ENCODE results near the gene FOXO3.

The FOXO3 gene

DNA sequence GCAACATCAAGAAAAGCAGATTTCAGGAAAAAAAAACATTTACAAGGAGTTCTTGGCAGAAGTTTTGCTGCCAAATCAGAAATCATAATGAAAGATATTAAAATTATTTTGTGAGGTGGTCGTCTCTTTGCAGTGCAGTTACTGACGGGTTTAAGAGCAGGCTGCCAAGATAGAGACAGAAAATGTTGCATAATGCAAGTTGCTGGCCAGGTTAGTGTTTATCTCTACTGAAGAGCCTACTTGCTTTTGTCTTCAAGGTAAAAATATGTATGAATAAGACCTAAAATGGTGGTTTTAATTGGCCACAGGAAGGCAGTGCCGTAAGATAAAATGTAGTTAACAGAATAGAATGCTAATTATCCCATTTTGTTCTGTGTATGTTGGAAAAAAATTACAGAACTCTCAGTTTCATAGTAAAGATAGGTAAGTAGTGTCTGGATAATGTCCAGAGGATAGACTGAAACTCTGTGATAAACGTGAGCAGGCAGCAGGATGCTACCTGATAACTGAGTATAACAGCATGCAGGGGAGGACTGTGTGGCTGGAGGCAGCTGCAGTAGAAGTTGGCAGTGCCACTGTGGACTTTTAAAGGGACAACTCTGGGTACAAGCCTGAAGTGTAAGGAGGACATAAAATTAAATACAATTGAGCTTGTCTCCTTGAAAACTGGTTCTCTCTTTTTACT, 13.9 kb downstream of the FOXO3 start:
- no peak for DNase-seq

- no peak for DNase-seq
Measured at GRCh38 chr6:108575905-108576494, 15.3 kb downstream of the FOXO3 start.

- DNase-seq = no peak
Measured at GRCh38 chr6:108576709-108577108, 16.0 kb downstream of the FOXO3 start.

- DNase-seq = no peak
Measured at GRCh38 chr6:108578166-108578565, 17.4 kb downstream of the FOXO3 start.

GRCh38 chr6:108578595-108579327, 18.0 kb downstream of the FOXO3 start:
- no peak for DNase-seq

DNA sequence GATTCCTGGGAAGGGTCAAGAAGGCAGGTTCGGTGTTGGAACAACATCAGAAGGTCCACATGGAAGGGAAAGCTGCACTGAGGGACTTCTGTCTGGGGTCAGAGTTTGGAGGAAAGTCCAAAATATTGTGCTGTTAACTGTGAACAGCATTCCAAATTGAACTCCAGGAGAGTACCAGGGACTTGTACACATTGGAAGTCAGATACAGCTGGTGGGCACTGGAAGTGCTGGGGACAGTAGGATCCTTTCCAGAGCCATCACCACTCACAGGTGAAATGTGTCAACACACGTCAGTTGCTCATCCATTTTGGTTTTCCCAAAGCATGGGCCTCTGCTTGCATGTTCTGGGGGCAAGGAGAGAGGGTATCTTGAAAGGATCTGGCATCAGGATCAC, 18.6 kb downstream of the FOXO3 start:
- no peak for DNase-seq

DNA sequence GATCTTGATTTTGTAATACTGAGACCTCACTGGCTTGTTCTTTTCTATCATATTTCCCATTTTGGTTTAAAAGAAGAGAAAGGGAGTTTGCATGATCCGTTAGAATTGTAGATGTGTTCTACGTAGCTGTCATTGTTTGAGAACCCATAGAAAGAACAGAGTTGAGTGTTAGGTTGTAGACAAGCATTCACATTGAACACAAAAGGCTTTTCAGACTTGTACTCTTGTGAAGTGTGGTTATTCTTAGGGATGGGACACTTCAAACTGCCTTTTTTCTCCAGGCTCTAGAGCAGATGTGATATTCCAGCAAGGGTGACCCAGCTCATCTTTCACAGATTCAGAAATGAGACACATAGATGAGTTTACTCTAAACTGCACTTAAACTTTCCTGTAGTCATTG, 19.9 kb downstream of the FOXO3 start:
- no peak for DNase-seq

DNA sequence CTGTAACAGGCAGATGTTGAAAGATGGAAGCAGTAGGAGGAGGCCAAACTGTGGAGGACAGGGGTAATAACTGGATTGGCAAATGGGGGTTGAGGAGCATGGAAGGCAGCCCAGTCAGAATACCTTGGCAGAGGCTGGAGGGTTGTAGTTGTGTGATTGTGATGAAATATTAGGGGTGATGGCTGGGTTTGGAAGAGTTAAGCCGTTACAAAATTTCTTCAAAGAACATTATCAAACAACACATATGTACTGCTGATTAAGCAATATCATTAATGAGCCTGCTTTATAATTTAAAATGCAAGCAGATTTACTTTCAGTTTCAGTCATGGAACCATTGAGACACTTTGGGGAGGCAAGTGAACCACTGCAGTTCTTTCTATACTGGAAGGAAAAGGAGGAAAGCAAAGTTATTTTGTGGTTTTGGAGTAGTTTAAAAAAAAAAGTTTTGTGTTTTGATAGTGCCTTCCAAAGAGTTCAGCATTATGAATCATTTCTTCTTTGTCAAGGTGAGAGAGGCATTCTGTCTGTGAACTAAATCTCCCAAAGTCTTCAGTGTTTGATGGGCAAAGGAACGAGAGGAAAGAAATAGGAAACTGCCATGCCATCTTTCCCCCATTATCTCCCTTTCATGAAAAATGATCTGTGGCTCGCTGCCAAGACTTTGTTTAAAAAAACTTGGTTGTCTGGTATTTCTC, 20.7 kb downstream of the FOXO3 start:
- DNase-seq = no peak

DNA sequence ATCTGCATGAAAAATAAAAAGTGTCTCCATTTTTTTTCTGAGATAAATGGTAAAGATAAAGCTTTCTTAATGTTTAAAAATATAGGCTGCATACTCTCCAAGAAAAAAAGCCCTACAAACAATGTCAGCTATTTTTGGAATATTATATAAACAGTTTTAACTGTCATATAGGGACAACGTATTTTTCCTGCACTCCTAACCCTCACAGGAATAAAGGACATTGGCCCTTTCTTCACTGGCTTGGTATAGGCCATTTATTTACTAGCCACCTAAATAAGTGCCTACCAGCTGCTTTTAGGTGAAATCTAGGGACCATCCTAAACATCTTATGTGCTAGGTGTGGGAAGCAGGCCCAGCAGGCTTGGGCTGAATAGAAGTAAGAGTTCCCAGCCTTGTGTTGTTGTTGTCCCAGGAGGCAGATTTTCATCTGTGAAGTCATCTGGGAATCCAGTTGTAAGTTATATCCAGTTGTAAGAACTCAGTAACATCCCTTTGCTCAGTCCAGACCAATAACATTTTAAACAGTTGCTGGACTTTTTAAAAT, 21.3 kb downstream of the FOXO3 start:
- no peak for DNase-seq

DNA sequence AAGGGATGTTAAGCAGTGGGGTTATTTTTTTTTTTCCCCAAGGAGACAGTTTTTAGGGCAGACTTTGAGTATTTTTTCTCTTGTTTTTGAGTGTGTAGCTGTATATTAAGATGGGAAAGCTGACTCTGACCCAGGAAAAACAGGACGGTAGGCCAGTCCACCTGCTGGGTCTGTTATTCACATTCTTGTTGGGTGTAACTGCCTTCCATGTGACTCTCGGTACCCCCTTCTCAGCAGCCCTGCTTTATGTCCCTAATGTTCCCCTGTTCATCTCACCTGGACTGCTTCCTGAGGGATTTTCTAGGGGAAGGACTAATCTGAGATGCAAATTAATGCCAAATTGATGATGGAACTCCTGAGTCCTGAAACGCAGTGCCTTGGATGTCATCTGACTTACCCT, 21.9 kb downstream of the FOXO3 start:
- no peak for DNase-seq

- DNase-seq = no peak
Measured at GRCh38 chr6:108584323-108584722, 23.6 kb downstream of the FOXO3 start.

GRCh38 chr6:108585359-108585758, 24.6 kb downstream of the FOXO3 start:
- DNase-seq = no peak

DNA sequence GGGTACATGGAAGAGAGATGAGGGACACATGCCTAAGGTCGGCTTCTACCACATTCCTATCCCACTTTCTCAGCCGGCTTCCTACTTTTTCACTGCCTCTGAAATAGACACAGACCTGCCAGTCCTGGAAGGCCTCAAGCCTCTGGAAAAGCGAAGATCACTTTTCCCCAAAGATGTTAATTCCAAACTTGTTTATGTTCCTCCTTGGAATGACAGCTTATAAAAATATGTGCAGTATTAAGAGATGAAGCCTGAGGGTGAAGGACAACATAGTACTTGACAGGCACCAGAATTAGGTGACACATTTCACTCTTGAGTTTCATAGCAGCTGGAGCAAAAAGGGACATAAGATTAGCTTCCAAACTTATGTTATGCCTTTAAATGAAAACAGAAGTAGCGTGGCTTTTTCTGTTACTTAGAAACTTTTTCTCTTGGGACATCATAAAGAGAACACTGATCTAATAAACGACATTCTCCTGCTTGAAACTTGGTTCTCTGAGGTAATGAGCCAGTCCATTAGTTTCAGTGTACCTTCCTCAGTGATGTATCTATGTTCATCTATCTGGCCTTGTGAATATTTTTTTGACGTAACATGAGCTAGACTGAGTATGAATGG, 25.3 kb downstream of the FOXO3 start:
- DNase-seq = no peak

GRCh38 chr6:108587258-108588059, 26.7 kb downstream of the FOXO3 start:
- DNase-seq = no peak

GRCh38 chr6:108588586-108588985, 27.9 kb downstream of the FOXO3 start:
- DNase-seq = no peak

DNA sequence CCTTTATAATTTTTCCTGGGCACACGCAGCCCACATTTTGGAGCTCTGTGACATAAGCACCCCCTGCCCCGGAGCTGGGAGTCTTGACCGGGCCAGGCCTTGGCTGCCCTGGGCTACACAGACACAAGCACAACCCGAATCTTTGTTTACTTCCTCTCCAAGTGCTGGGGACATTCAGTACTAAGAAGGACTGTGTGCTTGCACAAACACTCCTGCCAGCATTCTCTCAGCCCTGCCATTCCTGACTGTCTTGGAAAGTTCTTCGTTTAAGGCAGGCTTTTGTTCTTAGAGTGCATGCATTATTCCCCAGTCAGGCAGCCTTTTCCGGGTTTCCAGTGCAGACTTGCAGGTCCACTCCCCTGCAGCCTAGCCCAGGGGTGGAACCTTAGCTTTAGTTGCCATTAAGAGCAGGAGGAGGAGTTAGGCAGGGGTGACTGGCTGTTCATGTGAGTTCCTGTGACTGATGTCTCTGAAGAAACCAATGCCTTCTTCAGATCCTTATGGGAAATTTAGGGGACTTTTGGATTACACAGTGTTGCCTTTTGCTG, 28.6 kb downstream of the FOXO3 start:
- DNase-seq = peak; percentile 59

DNA sequence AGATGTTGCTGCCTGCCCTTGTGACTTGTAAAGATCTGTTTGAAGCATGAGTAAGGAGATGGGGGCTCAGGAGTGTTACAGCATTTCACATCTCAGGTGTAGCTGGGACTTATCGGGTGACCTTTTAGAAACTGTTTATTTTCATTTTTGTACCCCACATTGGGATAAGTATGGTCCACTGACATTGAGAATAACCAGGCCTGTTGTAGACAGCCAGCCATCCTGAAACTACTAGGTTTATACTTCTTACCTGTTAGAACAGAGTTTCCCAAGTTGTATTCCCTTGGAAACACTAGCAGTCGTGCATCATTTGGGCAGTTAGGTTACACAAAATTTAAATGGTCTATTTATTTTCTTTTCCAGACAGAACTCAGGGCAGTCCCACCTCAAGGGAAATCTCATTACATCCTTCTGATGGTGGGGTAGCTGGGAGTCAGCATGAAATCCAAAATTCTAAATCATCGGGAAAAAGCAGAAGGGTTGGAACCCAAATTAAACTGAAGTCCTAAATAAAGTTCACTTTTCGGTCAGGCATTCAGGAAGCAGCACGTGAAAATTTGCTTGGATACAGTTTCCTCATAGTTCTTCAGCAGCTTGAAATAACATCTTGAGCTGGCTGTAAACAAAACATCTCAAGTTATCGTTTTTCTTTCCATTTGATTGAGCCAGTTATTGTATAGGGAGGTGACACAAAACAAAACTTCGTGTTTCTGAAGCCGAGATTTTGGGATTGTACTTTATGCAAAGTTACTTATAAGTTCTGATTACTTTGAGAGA, 30.5 kb downstream of the FOXO3 start:
- no peak for DNase-seq

GRCh38 chr6:108592371-108593337, 31.9 kb downstream of the FOXO3 start:
- DNase-seq = peak; percentile 36

DNA sequence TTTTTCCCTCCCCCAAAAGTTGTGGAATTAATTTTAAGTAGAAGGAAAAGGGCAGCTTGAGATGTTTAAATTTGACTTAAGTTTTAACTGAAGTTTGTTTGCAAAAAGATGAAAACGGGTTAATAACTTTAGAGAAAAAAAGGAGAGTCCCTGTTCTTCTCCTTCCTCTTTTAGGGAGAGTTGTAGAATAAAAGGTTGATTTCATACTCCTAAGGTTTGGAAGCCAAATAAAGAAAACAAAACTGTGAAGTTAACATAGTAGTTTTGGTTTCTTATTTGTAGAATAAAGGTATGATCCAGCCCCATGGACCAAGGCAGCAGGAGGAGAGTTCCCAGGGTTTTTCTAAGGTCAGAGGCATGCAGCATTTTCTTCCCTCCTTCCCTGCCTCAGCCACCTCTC, 33.4 kb downstream of the FOXO3 start:
- no peak for DNase-seq

Data from right kidney (tissue), 1 donor.